ENCODE data around the gene NFASC.
A peak's percentile ranks its signal among the peaks of the same experiment; 100 is the strongest.

Gene NFASC

GRCh38 chr1:204870160-204870912 lies at the start of gene NFASC:
NFASC (plus strand) TSS chr1:204870862; CDS start chr1:204944316, 73,454 bp downstream.
- no peaks in the 10 kb centered on the region for H3K36me3 ChIP-seq (ENCODE audit: control insufficient read depth, insufficient read depth, low read length)
- H3K27ac ChIP-seq (ENCODE audit: low read length): no peak within 1 kb of the TSS
- no peaks in the 10 kb centered on the region for H3K9me3 ChIP-seq (ENCODE audit: control insufficient read depth, insufficient read depth, low read length)
- WGBS (ENCODE audit: insufficient coverage, insufficient read length): no CpG with 5 or more reads among the region's 19 CpGs
- H3K4me1 ChIP-seq (ENCODE audit: control insufficient read depth, insufficient read depth, low read length): peaks cover 7% of the 10 kb centered on the region
- no peaks in the 10 kb centered on the region for H3K27me3 ChIP-seq (ENCODE audit: control insufficient read depth, insufficient read depth, low read length)
- DNase-seq (ENCODE audit: low read depth, low spot score): no peak
- H3K4me3 ChIP-seq (ENCODE audit: low read length): no peak within 1 kb of the TSS

GRCh38 chr1:204821476-204821875 lies 49.2 kb upstream of the NFASC start:
- no peaks in the 10 kb centered on the region for H3K9me3 ChIP-seq (ENCODE audit: control insufficient read depth, insufficient read depth, low read length)
- no CpG with 5 or more reads among the region's 5 CpGs for WGBS (ENCODE audit: insufficient coverage, insufficient read length)
- H3K4me1 ChIP-seq (ENCODE audit: control insufficient read depth, insufficient read depth, low read length): no peaks in the 10 kb centered on the region
- H3K36me3 ChIP-seq (ENCODE audit: control insufficient read depth, insufficient read depth, low read length): no peaks in the 10 kb centered on the region
- H3K27me3 ChIP-seq (ENCODE audit: control insufficient read depth, insufficient read depth, low read length): no peaks in the 10 kb centered on the region
- DNase-seq (ENCODE audit: low read depth, low spot score): no peak
- no peak overlapping the region for H3K27ac ChIP-seq (ENCODE audit: low read length)
- no peak overlapping the region for H3K4me3 ChIP-seq (ENCODE audit: low read length)

GRCh38 chr1:204821924-204822323 lies 48.7 kb upstream of the NFASC start:
- no peaks in the 10 kb centered on the region for H3K27me3 ChIP-seq (ENCODE audit: control insufficient read depth, insufficient read depth, low read length)
- no peak overlapping the region for H3K27ac ChIP-seq (ENCODE audit: low read length)
- WGBS (ENCODE audit: insufficient coverage, insufficient read length): no CpG with 5 or more reads among the region's 4 CpGs
- H3K9me3 ChIP-seq (ENCODE audit: control insufficient read depth, insufficient read depth, low read length): no peaks in the 10 kb centered on the region
- H3K36me3 ChIP-seq (ENCODE audit: control insufficient read depth, insufficient read depth, low read length): no peaks in the 10 kb centered on the region
- DNase-seq (ENCODE audit: low read depth, low spot score): no peak
- no peaks in the 10 kb centered on the region for H3K4me1 ChIP-seq (ENCODE audit: control insufficient read depth, insufficient read depth, low read length)
- no peak overlapping the region for H3K4me3 ChIP-seq (ENCODE audit: low read length)

- peak; percentile 70 for DNase-seq (ENCODE audit: low read depth, low spot score)
- Histone ChIP-seq H3K9me3 (ENCODE audit: control insufficient read depth, insufficient read depth, low read length) (no peaks in the 10 kb centered on the region), H3K27me3 (ENCODE audit: control insufficient read depth, insufficient read depth, low read length) (no peaks in the 10 kb centered on the region), H3K36me3 (ENCODE audit: control insufficient read depth, insufficient read depth, low read length) (no peaks in the 10 kb centered on the region), H3K27ac (ENCODE audit: low read length) (no peak overlapping the region), H3K4me3 (ENCODE audit: low read length) (no peak overlapping the region), H3K4me1 (ENCODE audit: control insufficient read depth, insufficient read depth, low read length) (peaks cover 4% of the 10 kb centered on the region; the same call in 1 of the 2 replicates)
- WGBS (ENCODE audit: insufficient coverage, insufficient read length): no CpG with 5 or more reads among the region's 4 CpGs
Observed at GRCh38 chr1:204826970-204827369, 43.7 kb upstream of the NFASC start.

GRCh38 chr1:204828352-204828850 lies 42.3 kb upstream of the NFASC start:
- Histone ChIP-seq H3K27me3 (ENCODE audit: control insufficient read depth, insufficient read depth, low read length) (no peaks in the 10 kb centered on the region), H3K36me3 (ENCODE audit: control insufficient read depth, insufficient read depth, low read length) (no peaks in the 10 kb centered on the region), H3K4me1 (ENCODE audit: control insufficient read depth, insufficient read depth, low read length) (peaks cover 4% of the 10 kb centered on the region; the same call in 1 of the 2 replicates), H3K27ac (ENCODE audit: low read length) (no peak overlapping the region), H3K9me3 (ENCODE audit: control insufficient read depth, insufficient read depth, low read length) (no peaks in the 10 kb centered on the region), H3K4me3 (ENCODE audit: low read length) (peak overlapping the region; percentile 65; the same call in 1 of the 2 replicates)
- WGBS (ENCODE audit: insufficient coverage, insufficient read length): no CpG with 5 or more reads among the region's 53 CpGs
- DNase-seq (ENCODE audit: low read depth, low spot score): no peak

GRCh38 chr1:204829133-204829825 lies 41.4 kb upstream of the NFASC start:
- Histone ChIP-seq H3K4me3 (ENCODE audit: low read length) (peak overlapping the region; percentile 65; the same call in 1 of the 2 replicates), H3K36me3 (ENCODE audit: control insufficient read depth, insufficient read depth, low read length) (no peaks in the 10 kb centered on the region), H3K27ac (ENCODE audit: low read length) (no peak overlapping the region), H3K9me3 (ENCODE audit: control insufficient read depth, insufficient read depth, low read length) (no peaks in the 10 kb centered on the region), H3K4me1 (ENCODE audit: control insufficient read depth, insufficient read depth, low read length) (peaks cover 4% of the 10 kb centered on the region; the same call in 1 of the 2 replicates), H3K27me3 (ENCODE audit: control insufficient read depth, insufficient read depth, low read length) (no peaks in the 10 kb centered on the region)
- no CpG with 5 or more reads among the region's 6 CpGs for WGBS (ENCODE audit: insufficient coverage, insufficient read length)
- DNase-seq (ENCODE audit: low read depth, low spot score): no peak

- no CpG with 5 or more reads among the region's 8 CpGs for WGBS (ENCODE audit: insufficient coverage, insufficient read length)
- Histone ChIP-seq H3K4me1 (ENCODE audit: control insufficient read depth, insufficient read depth, low read length) (peaks cover 4% of the 10 kb centered on the region; the same call in 1 of the 2 replicates), H3K4me3 (ENCODE audit: low read length) (no peak overlapping the region), H3K9me3 (ENCODE audit: control insufficient read depth, insufficient read depth, low read length) (no peaks in the 10 kb centered on the region), H3K27me3 (ENCODE audit: control insufficient read depth, insufficient read depth, low read length) (no peaks in the 10 kb centered on the region), H3K27ac (ENCODE audit: low read length) (no peak overlapping the region), H3K36me3 (ENCODE audit: control insufficient read depth, insufficient read depth, low read length) (no peaks in the 10 kb centered on the region)
- DNase-seq (ENCODE audit: low read depth, low spot score): no peak
Observed at GRCh38 chr1:204830747-204831146, 39.9 kb upstream of the NFASC start.

GRCh38 chr1:204831186-204831585 lies 39.5 kb upstream of the NFASC start:
- H3K27me3 ChIP-seq (ENCODE audit: control insufficient read depth, insufficient read depth, low read length): no peaks in the 10 kb centered on the region
- no peak overlapping the region for H3K4me3 ChIP-seq (ENCODE audit: low read length)
- DNase-seq (ENCODE audit: low read depth, low spot score): no peak
- H3K4me1 ChIP-seq (ENCODE audit: control insufficient read depth, insufficient read depth, low read length): peaks cover 4% of the 10 kb centered on the region; the same call in 1 of the 2 replicates
- no peak overlapping the region for H3K27ac ChIP-seq (ENCODE audit: low read length)
- WGBS (ENCODE audit: insufficient coverage, insufficient read length): no CpG with 5 or more reads among the region's 3 CpGs
- no peaks in the 10 kb centered on the region for H3K9me3 ChIP-seq (ENCODE audit: control insufficient read depth, insufficient read depth, low read length)
- no peaks in the 10 kb centered on the region for H3K36me3 ChIP-seq (ENCODE audit: control insufficient read depth, insufficient read depth, low read length)

GRCh38 chr1:204834336-204834735 lies 36.3 kb upstream of the NFASC start:
- Histone ChIP-seq H3K36me3 (ENCODE audit: control insufficient read depth, insufficient read depth, low read length) (no peaks in the 10 kb centered on the region), H3K27ac (ENCODE audit: low read length) (no peak overlapping the region)
- no CpG with 5 or more reads among the region's 5 CpGs for WGBS (ENCODE audit: insufficient coverage, insufficient read length)

GRCh38 chr1:204834752-204835151 lies 35.9 kb upstream of the NFASC start:
- Histone ChIP-seq H3K27me3 (ENCODE audit: control insufficient read depth, insufficient read depth, low read length) (no peaks in the 10 kb centered on the region), H3K36me3 (ENCODE audit: control insufficient read depth, insufficient read depth, low read length) (no peaks in the 10 kb centered on the region), H3K9me3 (ENCODE audit: control insufficient read depth, insufficient read depth, low read length) (no peaks in the 10 kb centered on the region), H3K27ac (ENCODE audit: low read length) (no peak overlapping the region), H3K4me3 (ENCODE audit: low read length) (no peak overlapping the region), H3K4me1 (ENCODE audit: control insufficient read depth, insufficient read depth, low read length) (no peaks in the 10 kb centered on the region; the same call in 1 of the 2 replicates)
- no peak for DNase-seq (ENCODE audit: low read depth, low spot score)
- whole genome bisulfite sequencing (ENCODE audit: insufficient coverage, insufficient read length): no CpG with 5 or more reads among the region's 4 CpGs

More at GRCh38 chr1:204834336-204834735, 36.3 kb upstream of the NFASC start:
- Histone ChIP-seq H3K4me1 (ENCODE audit: control insufficient read depth, insufficient read depth, low read length) (peaks cover under 1% of the 10 kb centered on the region; the same call in 1 of the 2 replicates), H3K27me3 (ENCODE audit: control insufficient read depth, insufficient read depth, low read length) (no peaks in the 10 kb centered on the region), H3K4me3 (ENCODE audit: low read length) (no peak overlapping the region), H3K9me3 (ENCODE audit: control insufficient read depth, insufficient read depth, low read length) (no peaks in the 10 kb centered on the region)
- no peak for DNase-seq (ENCODE audit: low read depth, low spot score)
